Measurements from ENCODE around the gene ARHGAP22.
"Not testable (repeated sequence)": the region's sequence is repeated elsewhere in the genome, so short reads cannot be mapped to it uniquely, and the experiment has no call there.

Gene ARHGAP22

GRCh38 chr10:48604991-48605508 lies at the start of gene ARHGAP22:
TSS of gene ARHGAP22 (minus strand) at chr10:48605073. CDS start at chr10:48604796, 277 bp downstream.
- DNase-seq, result no peak

GRCh38 chr10:48653944-48654698 lies 49.2 kb upstream of the ARHGAP22 start:
- DNase-seq, result no peak

GRCh38 chr10:48653347-48653746 lies 48.5 kb upstream of the ARHGAP22 start:
- no peak for DNase-seq

GRCh38 chr10:48652344-48652743 lies 47.5 kb upstream of the ARHGAP22 start:
- no peak for DNase-seq

GRCh38 chr10:48651839-48652238 lies 47.0 kb upstream of the ARHGAP22 start:
- DNase-seq, result no peak

GRCh38 chr10:48651293-48651692 lies 46.4 kb upstream of the ARHGAP22 start:
- DNase-seq, result no peak

- no peak for DNase-seq
Observed at GRCh38 chr10:48649349-48649944, 44.6 kb upstream of the ARHGAP22 start.

- no peak for DNase-seq
Observed at GRCh38 chr10:48648172-48648942, 43.5 kb upstream of the ARHGAP22 start.

GRCh38 chr10:48647073-48647472 lies 42.2 kb upstream of the ARHGAP22 start:
- not testable (repeated sequence) for DNase-seq

- no peak for DNase-seq
Observed at GRCh38 chr10:48645600-48645999, 40.7 kb upstream of the ARHGAP22 start.

- DNase-seq, result not testable (repeated sequence)
Observed at GRCh38 chr10:48641099-48641690, 36.3 kb upstream of the ARHGAP22 start.

GRCh38 chr10:48640326-48640725 lies 35.5 kb upstream of the ARHGAP22 start:
- no peak for DNase-seq

GRCh38 chr10:48639632-48640031 lies 34.8 kb upstream of the ARHGAP22 start:
- no peak for DNase-seq

GRCh38 chr10:48638739-48639527 lies 34.1 kb upstream of the ARHGAP22 start:
- no peak for DNase-seq

- DNase-seq, result no peak
Observed at GRCh38 chr10:48638158-48638557, 33.3 kb upstream of the ARHGAP22 start.

- DNase-seq, result no peak
Observed at GRCh38 chr10:48636901-48637300, 32.0 kb upstream of the ARHGAP22 start.

GRCh38 chr10:48636231-48636630 lies 31.4 kb upstream of the ARHGAP22 start:
- DNase-seq, result no peak

GRCh38 chr10:48634984-48635557 lies 30.2 kb upstream of the ARHGAP22 start:
- DNase-seq, result no peak

GRCh38 chr10:48634198-48634983 lies 29.5 kb upstream of the ARHGAP22 start:
- peak; percentile 93 to 95 for DNase-seq

GRCh38 chr10:48633381-48634197 lies 28.7 kb upstream of the ARHGAP22 start:
- no peak for DNase-seq

All from AML-193 (cell line).